CD8-positive, alpha-beta memory T cell (primary cell): ENCODE data around the gene TRAPPC5. TPM values are rescaled to one million over a fixed set of nuclear protein-coding genes. Genes with fewer than 3 reads are reported as not detected.
"Not testable (repeated sequence)": the region's sequence is repeated elsewhere in the genome, so short reads cannot be mapped to it uniquely, and the experiment has no call there.

Source experiments
- CTCF ChIA-PET: fragments of 350-600 bp; sonication (Branson Sonifier 250); formaldehyde crosslinking; loops from one replicate; lab custom pipeline; 2021; ENCODE audit warnings: antibody characterized with exemption; lab: Charles Lee
- POLR2A ChIA-PET: fragments of 350-600 bp; sonication (Branson Sonifier 250); formaldehyde crosslinking; loops from one replicate; lab custom pipeline; 2021; ENCODE audit warnings: antibody characterized with exemption; lab: Charles Lee
- DNase-seq, 5 donors: peaks; one replicate each; pipeline versions ENCODE4 v3.0.0 to v3.0.0-alpha.2; 2020 to 2022; ENCODE audit warnings: mixed read lengths in 1 of 5
- H3K27ac ChIP-seq: one replicate; pipeline ENCODE4 v1.7.0; 2013; ENCODE audit warnings: low read depth, mild to moderate bottlenecking, low read length, moderate library complexity
- H3K27me3 ChIP-seq: 2 replicates; pipeline ENCODE4 v1.7.0; 2013; ENCODE audit warnings: low read length, mild to moderate bottlenecking; ENCODE audit not compliant: insufficient read depth, poor library complexity, severe bottlenecking
- H3K36me3 ChIP-seq: 2 replicates; pipeline ENCODE4 v1.7.0; 2013; ENCODE audit warnings: mild to moderate bottlenecking, low read length, moderate library complexity; ENCODE audit not compliant: insufficient read depth
- H3K4me1 ChIP-seq: 2 replicates; pipeline ENCODE4 v1.7.0; 2013; ENCODE audit warnings: mild to moderate bottlenecking, low read length, moderate library complexity; ENCODE audit not compliant: insufficient read depth
- H3K4me3 ChIP-seq: 2 replicates; pipeline ENCODE4 v1.7.0; 2013; ENCODE audit warnings: mild to moderate bottlenecking, low read length
- H3K9me3 ChIP-seq: 2 replicates; pipeline ENCODE4 v1.7.0; 2013; ENCODE audit warnings: mild to moderate bottlenecking, low read length
- H3K27ac Mint-ChIP-seq, 8 donors: one replicate each; pipeline ENCODE4 v1.8.0; 2020 to 2021; ENCODE audit warnings: mixed read lengths in 8 of 8, mild to moderate bottlenecking in 6 of 8, inconsistent platforms in 3 of 8, moderate library complexity in 3 of 8
- H3K27me3 Mint-ChIP-seq, 2 donors: one replicate each; pipeline ENCODE4 v1.8.0; 2020 to 2021; ENCODE audit warnings: mixed read lengths in 2 of 2, mild to moderate bottlenecking in 1 of 2, moderate library complexity in 1 of 2
- H3K36me3 Mint-ChIP-seq, 3 donors: one replicate each; pipeline ENCODE4 v1.8.0; 2020 to 2021; ENCODE audit warnings: mixed read lengths in 3 of 3, inconsistent platforms in 1 of 3, mild to moderate bottlenecking in 1 of 3
- H3K4me1 Mint-ChIP-seq, 3 donors: one replicate each; pipeline ENCODE4 v1.8.0; 2020 to 2021; ENCODE audit warnings: mixed read lengths in 3 of 3, inconsistent platforms in 1 of 3, mild to moderate bottlenecking in 1 of 3
- H3K4me3 Mint-ChIP-seq, 7 donors: one replicate each; pipeline ENCODE4 v1.8.0; 2020 to 2021; ENCODE audit warnings: mixed read lengths in 7 of 7, mild to moderate bottlenecking in 6 of 7, moderate library complexity in 4 of 7, inconsistent platforms in 2 of 7
- H3K9me3 Mint-ChIP-seq, 5 donors: one replicate each; pipeline ENCODE4 v1.8.0; 2020 to 2022; ENCODE audit warnings: mixed read lengths in 5 of 5, mild to moderate bottlenecking in 3 of 5, moderate library complexity in 2 of 5, inconsistent platforms in 1 of 5
- polyA plus RNA-seq: library from polyadenylated mRNA; unstranded; fragments of 300-500 nt; fragmentation: Illumina TruSeq; gene quantifications from one replicate; pipeline ENCODE4 v1.2.3, GENCODE V29; 2021
- total RNA-seq, 2 experiments: library from RNA; stranded (reverse); gene quantifications; one replicate each; pipeline ENCODE4 v1.2.3, GENCODE V29; 2021

The TRAPPC5 gene
- total and polyA plus RNA-seq, 3 experiments from 2014 or later = 63.5 to 155 (median 70.1) TPM

DNA sequence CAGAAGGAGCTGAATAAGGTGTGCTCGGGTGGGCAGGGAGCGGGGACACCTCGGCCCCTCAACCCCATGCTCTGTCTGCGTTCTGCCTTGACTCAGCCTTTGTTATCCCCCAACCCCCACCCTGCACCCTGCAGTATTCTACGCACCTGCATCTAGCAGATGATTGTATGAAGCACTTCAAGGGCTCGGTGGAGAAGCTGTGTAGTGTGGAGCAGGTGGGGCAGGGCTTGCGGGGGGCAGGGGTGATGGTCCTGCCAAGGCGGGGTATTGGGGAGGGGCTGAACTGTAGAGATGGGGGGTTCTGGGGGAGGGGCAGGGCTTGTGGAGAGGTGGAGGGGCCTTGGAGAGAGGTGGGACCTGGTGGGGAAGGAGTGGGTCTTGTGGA is 37.6 kb upstream of the TRAPPC5 start:
- POLR2A ChIA-PET = no interaction called here
- DNase-seq = no peak
- Histone ChIP-seq H3K9me3 (no peaks in the 10 kb centered on the region), H3K27me3 (no peaks in the 10 kb centered on the region), H3K4me1 (peaks cover 7% of the 10 kb centered on the region), H3K27ac (no peak overlapping the region), H3K36me3 (no peaks in the 10 kb centered on the region), H3K4me3 (no peak overlapping the region)
- H3K27ac Mint-ChIP-seq = peak overlapping the region in 2 of 8 donors; percentile 61 to 91
- H3K27me3 Mint-ChIP-seq = no peaks in the 10 kb centered on the region
- H3K4me1 Mint-ChIP-seq = peaks cover 11 to 23% (median 17%) of the 10 kb centered on the region in 3 donors
- H3K9me3 Mint-ChIP-seq = no peaks in the 10 kb centered on the region
- CTCF ChIA-PET = no interaction called here
- H3K36me3 Mint-ChIP-seq = peaks cover 0 to 53% (median 10%) of the 10 kb centered on the region in 3 donors
- H3K4me3 Mint-ChIP-seq = no peak overlapping the region

- H3K27me3 ChIP-seq, H3K9me3 ChIP-seq, H3K27ac ChIP-seq, H3K4me3 ChIP-seq, CTCF ChIA-PET, H3K27me3 Mint-ChIP-seq, H3K4me1 ChIP-seq, POLR2A ChIA-PET, H3K36me3 ChIP-seq, H3K4me3 Mint-ChIP-seq, H3K9me3 Mint-ChIP-seq: not testable (repeated sequence)
- Mint-ChIP-seq H3K27ac (peak overlapping the region in 2 of 8 donors; percentile 6 to 61), H3K36me3 (peaks cover 0 to 55% (median 10%) of the 10 kb centered on the region in 3 donors), H3K4me1 (peaks cover 9 to 16% (median 16%) of the 10 kb centered on the region in 3 donors)
- peak in 3 of 5 donors; percentile 18 to 45 (median 24) for DNase-seq
Measured at GRCh38 chr19:7643629-7644549, 36.7 kb upstream of the TRAPPC5 start.

DNA sequence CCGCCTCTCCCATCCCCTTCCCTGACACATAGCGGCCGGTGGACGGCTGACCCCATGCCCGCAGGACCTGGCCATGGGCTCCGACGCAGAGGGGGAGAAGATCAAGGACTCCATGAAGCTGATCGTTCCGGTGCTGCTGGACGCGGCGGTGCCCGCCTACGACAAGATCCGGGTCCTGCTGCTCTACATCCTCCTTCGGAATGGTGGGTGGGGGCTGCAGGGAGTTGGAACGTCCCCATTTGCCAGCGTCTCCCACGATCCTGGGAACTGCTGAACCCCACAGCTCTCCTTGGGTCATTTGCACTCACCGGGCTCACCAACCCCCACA is 36.1 kb upstream of the TRAPPC5 start:
- no peaks in the 10 kb centered on the region for H3K27me3 Mint-ChIP-seq
- CTCF ChIA-PET = no interaction called here
- H3K4me1 Mint-ChIP-seq = peaks cover 7 to 15% (median 10%) of the 10 kb centered on the region in 3 donors
- no peak overlapping the region for H3K4me3 Mint-ChIP-seq
- Histone ChIP-seq H3K4me1 (no peaks in the 10 kb centered on the region), H3K36me3 (no peaks in the 10 kb centered on the region), H3K27me3 (no peaks in the 10 kb centered on the region), H3K4me3 (no peak overlapping the region), H3K27ac (no peak overlapping the region), H3K9me3 (no peaks in the 10 kb centered on the region)
- peaks cover 0 to 54% (median 9%) of the 10 kb centered on the region in 3 donors for H3K36me3 Mint-ChIP-seq
- H3K27ac Mint-ChIP-seq = no peak overlapping the region
- POLR2A ChIA-PET = no interaction called here
- H3K9me3 Mint-ChIP-seq = no peaks in the 10 kb centered on the region
- DNase-seq = no peak

GRCh38 chr19:7645163-7645562 is 35.5 kb upstream of the TRAPPC5 start:
- Histone ChIP-seq H3K36me3 (no peaks in the 10 kb centered on the region), H3K4me1 (no peaks in the 10 kb centered on the region), H3K27ac (no peak overlapping the region), H3K4me3 (no peak overlapping the region), H3K9me3 (no peaks in the 10 kb centered on the region), H3K27me3 (no peaks in the 10 kb centered on the region)
- H3K4me1 Mint-ChIP-seq = peaks cover under 1 to 8% (median 4%) of the 10 kb centered on the region in 3 donors
- no peaks in the 10 kb centered on the region for H3K9me3 Mint-ChIP-seq
- no peak overlapping the region for H3K4me3 Mint-ChIP-seq
- no peaks in the 10 kb centered on the region for H3K27me3 Mint-ChIP-seq
- CTCF ChIA-PET = no interaction called here
- H3K36me3 Mint-ChIP-seq = peaks cover 0 to 48% (median 4%) of the 10 kb centered on the region in 3 donors
- peak overlapping the region in 1 of 8 donors; percentile 76 for H3K27ac Mint-ChIP-seq
- no peak for DNase-seq
- POLR2A ChIA-PET = no interaction called here

DNA sequence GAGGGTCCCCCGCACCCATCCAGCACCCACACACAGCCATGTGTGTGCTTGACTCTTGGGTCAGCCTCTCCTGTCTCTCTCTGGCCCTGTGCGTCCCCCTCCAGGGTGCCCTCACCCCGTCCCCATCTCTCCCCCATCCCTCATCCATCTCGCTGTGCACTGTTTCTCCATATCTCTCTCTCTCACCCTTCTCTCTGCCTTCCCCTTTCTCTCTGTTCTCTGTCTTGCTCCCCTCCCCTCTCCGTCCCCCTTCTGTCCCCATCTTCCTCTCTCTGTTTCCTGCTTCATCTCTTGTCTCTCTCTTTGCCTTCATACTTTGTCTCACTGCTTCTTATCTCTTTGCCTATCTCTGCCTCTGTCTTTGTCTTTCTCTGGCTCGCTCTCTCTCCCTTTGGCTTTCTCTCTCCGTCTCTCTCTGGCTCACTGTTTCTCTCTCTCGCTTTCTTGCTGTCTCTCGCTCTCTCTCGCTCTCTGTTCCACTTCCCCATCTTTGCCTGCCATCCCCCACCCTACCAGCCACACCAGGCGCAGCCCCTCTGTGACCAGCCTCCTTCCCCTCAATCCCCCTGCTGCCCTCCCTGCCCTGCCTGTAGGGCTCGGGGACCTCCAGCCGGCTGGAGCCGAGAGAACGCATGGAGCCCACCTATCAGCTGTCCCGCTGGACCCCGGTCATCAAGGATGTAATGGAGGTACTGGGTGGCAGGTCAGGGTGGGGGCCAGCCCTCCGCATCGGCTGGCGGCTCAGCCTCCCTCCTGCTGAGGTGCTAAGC is 34.8 kb upstream of the TRAPPC5 start:
- Histone ChIP-seq H3K4me3 (no peak overlapping the region), H3K27ac (no peak overlapping the region), H3K4me1 (no peaks in the 10 kb centered on the region), H3K9me3 (no peaks in the 10 kb centered on the region), H3K27me3 (no peaks in the 10 kb centered on the region), H3K36me3 (no peaks in the 10 kb centered on the region)
- ChIA-PET POLR2A (no interaction called here), CTCF (no interaction called here)
- DNase-seq = no peak
- Mint-ChIP-seq H3K9me3 (no peaks in the 10 kb centered on the region), H3K27me3 (no peaks in the 10 kb centered on the region), H3K36me3 (peaks cover 0 to 43% (median 2%) of the 10 kb centered on the region in 3 donors), H3K4me1 (peaks cover 0 to 4% (median 0%) of the 10 kb centered on the region in 3 donors), H3K4me3 (no peak overlapping the region), H3K27ac (peak overlapping the region in 2 of 8 donors; percentile 73 to 76)

- no peak for DNase-seq
- H3K4me1 ChIP-seq = no peaks in the 10 kb centered on the region
- Mint-ChIP-seq H3K27ac (no peak overlapping the region), H3K4me1 (peaks cover 0 to 4% (median 0%) of the 10 kb centered on the region in 3 donors), H3K27me3 (no peaks in the 10 kb centered on the region), H3K9me3 (no peaks in the 10 kb centered on the region), H3K36me3 (peaks cover 0 to 38% (median 2%) of the 10 kb centered on the region in 3 donors), H3K4me3 (no peak overlapping the region)
- H3K27ac ChIP-seq = no peak overlapping the region
- H3K9me3 ChIP-seq = no peaks in the 10 kb centered on the region
- no peak overlapping the region for H3K4me3 ChIP-seq
- CTCF ChIA-PET = no interaction called here
- no peaks in the 10 kb centered on the region for H3K36me3 ChIP-seq
- H3K27me3 ChIP-seq = no peaks in the 10 kb centered on the region
- POLR2A ChIA-PET = no interaction called here
Measured at GRCh38 chr19:7646426-7646700, 34.3 kb upstream of the TRAPPC5 start.

- no peak overlapping the region for H3K27ac ChIP-seq
- H3K36me3 ChIP-seq = no peaks in the 10 kb centered on the region
- DNase-seq = no peak
- H3K4me1 ChIP-seq = peaks cover 4% of the 10 kb centered on the region
- peaks cover 0 to 36% (median 2%) of the 10 kb centered on the region in 3 donors for H3K36me3 Mint-ChIP-seq
- ChIA-PET POLR2A (no interaction called here), CTCF (interaction anchor here (6.4 kb wide), 1 partner anchor 34 kb away, joined by 33 read pairs; the partner anchor contains the start of gene TRAPPC5)
- H3K27me3 ChIP-seq = no peaks in the 10 kb centered on the region
- peaks cover 2 to 8% (median 3%) of the 10 kb centered on the region in 3 donors for H3K4me1 Mint-ChIP-seq
- no peak overlapping the region for H3K27ac Mint-ChIP-seq
- H3K27me3 Mint-ChIP-seq = no peaks in the 10 kb centered on the region
- no peaks in the 10 kb centered on the region for H3K9me3 Mint-ChIP-seq
- H3K4me3 ChIP-seq = no peak overlapping the region
- H3K4me3 Mint-ChIP-seq = no peak overlapping the region
- no peaks in the 10 kb centered on the region for H3K9me3 ChIP-seq
Measured at GRCh38 chr19:7647156-7647555, 33.5 kb upstream of the TRAPPC5 start.
